Measurements from ENCODE around the gene PPAN. TPM values are rescaled to one million over a fixed set of nuclear protein-coding genes. Genes with fewer than 3 reads are reported as not detected.

PPAN gene
- total and polyA plus RNA-seq, 2 experiments from 2014 or later: 42.9 to 67.3 TPM

DNA sequence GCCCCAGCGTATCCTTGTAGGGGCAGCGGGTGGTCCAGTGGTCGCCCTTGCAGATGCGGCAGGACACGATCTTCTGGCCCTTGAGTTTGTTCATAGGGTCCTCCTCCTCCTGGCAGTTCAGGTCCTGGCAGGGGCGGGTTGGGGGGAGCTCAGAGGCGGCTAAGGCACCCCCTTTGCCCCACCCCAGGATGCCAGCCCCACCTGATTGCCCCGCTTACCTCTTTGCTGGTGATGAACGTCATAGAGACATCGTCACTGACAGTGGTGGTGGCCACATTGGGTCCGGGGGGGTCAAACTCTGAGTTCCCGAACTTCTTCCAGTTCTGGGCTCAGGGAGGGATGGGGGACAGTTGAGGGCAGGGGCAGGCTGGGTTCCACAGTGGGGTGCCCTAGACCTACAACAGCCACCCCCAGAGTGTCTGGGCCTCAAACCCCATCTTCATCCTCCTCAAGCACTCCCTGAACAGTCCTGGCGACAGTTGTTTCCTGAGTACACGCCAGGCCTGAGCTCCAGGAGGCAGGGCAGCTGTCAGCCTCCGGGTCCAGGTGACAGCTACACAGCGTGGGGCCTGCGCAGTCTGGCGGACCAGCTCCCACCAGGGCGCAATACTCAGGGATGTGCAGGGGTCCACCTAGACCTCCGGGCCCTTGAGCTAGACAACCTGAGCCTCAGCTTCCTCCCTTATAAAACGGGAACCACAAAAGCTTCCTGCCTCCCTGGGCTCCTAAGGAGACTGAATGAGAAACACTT is 10.9 kb downstream of the PPAN start:
- DNase-seq (ENCODE audit: low read depth in 1 of 2, low spot score in 1 of 2): no peak
- Histone ChIP-seq H3K9me3 (ENCODE audit: low read depth) (no peaks in the 10 kb centered on the region), H3K4me3 (no peak overlapping the region), H3K27ac (no peak overlapping the region), H3K4me1 (ENCODE audit: low read depth) (peaks cover 6% of the 10 kb centered on the region), H3K36me3 (peaks cover 31% of the 10 kb centered on the region), H3K27me3 (no peaks in the 10 kb centered on the region)
- TF ChIP-seq CTCF (IDR thresholded peaks at IDR 0.05; ENCODE audit: low read depth, low read length): no peak

DNA sequence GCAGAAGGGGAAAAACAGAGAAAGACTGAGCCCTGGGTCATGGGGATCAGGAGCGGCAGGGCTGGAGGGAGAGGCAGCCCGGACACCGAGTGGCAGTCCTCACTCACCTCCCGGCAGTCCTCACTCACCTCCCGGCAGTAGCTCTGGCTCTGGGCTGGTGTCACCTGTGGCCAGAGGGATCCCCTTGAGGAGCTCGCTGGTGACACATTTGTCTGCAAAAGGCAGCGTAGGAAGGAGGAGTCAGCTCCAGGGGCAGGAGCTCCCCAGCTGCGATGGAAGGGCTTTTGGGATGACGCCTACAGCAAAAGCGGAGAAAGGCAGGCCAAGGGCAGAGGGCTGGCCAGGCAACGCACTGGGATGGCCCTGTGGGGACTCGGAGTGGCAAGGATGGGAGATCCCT is 12.8 kb downstream of the PPAN start:
- Histone ChIP-seq H3K27me3 (no peaks in the 10 kb centered on the region), H3K36me3 (peaks cover 31% of the 10 kb centered on the region)

DNA sequence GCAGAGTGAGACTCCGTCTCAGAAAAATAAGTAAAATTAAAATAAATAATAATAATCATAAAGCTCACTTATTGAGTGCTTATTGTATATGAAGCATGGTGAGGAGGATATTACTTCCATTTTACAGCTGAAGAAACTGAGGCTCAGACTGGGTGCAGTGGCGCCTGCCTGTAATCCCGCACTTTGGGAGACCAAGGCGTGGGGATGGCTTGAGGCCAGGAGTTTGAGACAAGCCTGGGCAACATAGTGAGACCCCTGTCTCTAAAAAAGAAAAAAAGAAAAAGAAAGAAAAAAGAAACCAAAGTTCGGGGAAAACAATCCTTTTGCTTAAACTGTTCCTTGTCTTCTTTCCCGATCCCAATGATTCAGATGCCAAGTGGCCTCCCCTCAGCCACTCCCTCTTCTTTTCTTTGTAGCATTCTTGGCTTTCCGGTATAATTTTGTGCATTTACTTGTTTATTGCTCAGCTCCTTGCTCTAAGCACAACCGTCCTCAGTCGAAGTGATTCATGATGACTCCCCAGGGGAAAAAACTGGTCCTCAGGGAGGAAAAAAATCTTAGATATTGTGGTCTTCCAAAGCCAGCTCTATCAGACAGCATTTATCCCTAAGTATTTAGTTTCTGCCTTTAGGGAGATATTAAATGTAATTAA is 14.5 kb downstream of the PPAN start:
- TF ChIP-seq CTCF (IDR thresholded peaks at IDR 0.05; ENCODE audit: low read depth, low read length): no peak
- H3K4me1 ChIP-seq (ENCODE audit: low read depth): peaks cover 6% of the 10 kb centered on the region
- peak in 1 of 2 donors; percentile 80 for DNase-seq (ENCODE audit: low read depth in 1 of 2, low spot score in 1 of 2)
- H3K27me3 ChIP-seq: no peaks in the 10 kb centered on the region
- H3K4me3 ChIP-seq: no peak overlapping the region
- H3K9me3 ChIP-seq (ENCODE audit: low read depth): no peaks in the 10 kb centered on the region
- H3K36me3 ChIP-seq: peaks cover 25% of the 10 kb centered on the region
- H3K27ac ChIP-seq: no peak overlapping the region

More for the DNA sequence above, 12.8 kb downstream of the PPAN start:
- Histone ChIP-seq H3K9me3 (ENCODE audit: low read depth) (no peaks in the 10 kb centered on the region), H3K4me3 (peak overlapping the region; percentile 77), H3K27ac (peak overlapping the region; percentile 82), H3K4me1 (ENCODE audit: low read depth) (peaks cover 6% of the 10 kb centered on the region)
- no peak for DNase-seq (ENCODE audit: low read depth in 1 of 2, low spot score in 1 of 2)
- TF ChIP-seq CTCF (IDR thresholded peaks at IDR 0.05; ENCODE audit: low read depth, low read length): no peak

- H3K27ac ChIP-seq: no peak overlapping the region
- DNase-seq (ENCODE audit: low read depth in 1 of 2, low spot score in 1 of 2): peak in 1 of 2 donors; percentile 54
Observed at GRCh38 chr19:10122045-10122444, 15.9 kb downstream of the PPAN start.

GRCh38 chr19:10124429-10124828 is 18.3 kb downstream of the PPAN start:
- TF ChIP-seq CTCF (IDR thresholded peaks at IDR 0.05; ENCODE audit: low read depth, low read length): no peak
- H3K4me3 ChIP-seq: no peak overlapping the region
- DNase-seq (ENCODE audit: low read depth in 1 of 2, low spot score in 1 of 2): no peak

More at GRCh38 chr19:10122045-10122444, 15.9 kb downstream of the PPAN start:
- Histone ChIP-seq H3K36me3 (peaks cover 12% of the 10 kb centered on the region), H3K27me3 (no peaks in the 10 kb centered on the region), H3K9me3 (ENCODE audit: low read depth) (no peaks in the 10 kb centered on the region), H3K4me3 (no peak overlapping the region), H3K4me1 (ENCODE audit: low read depth) (peaks cover 6% of the 10 kb centered on the region)
- TF ChIP-seq CTCF (IDR thresholded peaks at IDR 0.05; ENCODE audit: low read depth, low read length): no peak

More at GRCh38 chr19:10124429-10124828, 18.3 kb downstream of the PPAN start:
- H3K36me3 ChIP-seq: no peaks in the 10 kb centered on the region
- no peaks in the 10 kb centered on the region for H3K27me3 ChIP-seq
- no peaks in the 10 kb centered on the region for H3K4me1 ChIP-seq (ENCODE audit: low read depth)
- no peak overlapping the region for H3K27ac ChIP-seq
- H3K9me3 ChIP-seq (ENCODE audit: low read depth): no peaks in the 10 kb centered on the region
